NCI-H510A (cell line): ENCODE data around the gene SYNE2.

ENCODE experiments used
- DNase-seq: peaks from one replicate; lab custom pipeline; 2025; lab: John Stamatoyannopoulos, UW

SYNE2 gene

DNA sequence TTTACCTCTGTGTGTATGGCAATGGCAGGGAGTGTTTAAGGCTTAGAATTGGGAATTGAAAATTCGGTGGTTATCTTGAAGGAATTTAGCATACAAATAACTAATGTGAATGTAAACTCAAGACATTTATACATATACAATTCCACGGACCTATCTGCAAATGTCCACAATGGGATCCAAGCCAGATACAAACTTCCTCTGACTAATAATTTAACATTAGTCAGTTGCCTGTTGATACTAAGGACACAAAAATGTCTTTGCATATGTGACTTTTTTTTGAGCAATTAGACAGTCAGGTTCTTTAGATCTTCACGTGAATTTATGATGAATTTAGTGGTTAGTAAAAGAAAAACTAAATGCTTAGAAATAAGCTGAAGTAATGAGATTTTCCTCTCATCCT, 400.9 kb downstream of the SYNE2 start:
- no peak for DNase-seq

GRCh38 chr14:64255756-64256155, 403.0 kb downstream of the SYNE2 start:
- no peak for DNase-seq

GRCh38 chr14:64260418-64260817, 407.6 kb downstream of the SYNE2 start:
- no peak for DNase-seq

GRCh38 chr14:64265222-64265621, 412.4 kb downstream of the SYNE2 start:
- DNase-seq = no peak

GRCh38 chr14:64266239-64266638, 413.4 kb downstream of the SYNE2 start:
- DNase-seq = no peak

DNA sequence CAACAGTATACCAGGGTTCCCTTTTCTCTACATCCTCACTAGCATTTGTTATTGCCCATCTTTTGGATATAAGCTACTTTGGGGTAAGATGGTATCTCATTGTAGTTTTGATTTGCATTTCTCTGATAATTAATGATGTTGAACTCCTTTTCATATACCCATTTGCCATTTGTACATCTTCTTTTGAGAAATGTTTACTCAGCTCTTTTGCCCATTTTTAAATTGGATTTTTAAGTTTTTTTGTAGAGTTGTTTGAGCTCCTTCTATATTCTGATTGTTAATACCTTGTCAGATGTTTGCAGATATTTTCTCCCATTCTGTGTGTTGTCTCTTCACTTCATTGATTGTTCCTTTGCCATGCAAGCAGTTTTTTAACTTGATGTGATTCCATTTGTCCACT, 419.2 kb downstream of the SYNE2 start:
- DNase-seq = no peak
